22Rv1 (cell line): ENCODE data around the gene DDR1.
A peak's percentile ranks its signal among the peaks of the same experiment; 100 is the strongest.

Source experiments
- H3K27ac ChIP-seq: fragments of 450-650 bp; 2 replicates; pipeline ENCODE4 v1.5.1; 2017
- ZFX ChIP-seq: fragments of 450-650 bp; IDR thresholded peaks from 2 replicates; pipeline ENCODE4 v1.6.1; 2017; ENCODE audit warnings: antibody characterized with exemption, borderline replicate concordance
- TF ChIP-seq, protein P1 (sequence below): fragments of 450-650 bp; IDR thresholded peaks from 2 replicates; pipeline ENCODE4 v1.5.1; 2017; ENCODE audit warnings: mild to moderate bottlenecking

Gene DDR1

DNA sequence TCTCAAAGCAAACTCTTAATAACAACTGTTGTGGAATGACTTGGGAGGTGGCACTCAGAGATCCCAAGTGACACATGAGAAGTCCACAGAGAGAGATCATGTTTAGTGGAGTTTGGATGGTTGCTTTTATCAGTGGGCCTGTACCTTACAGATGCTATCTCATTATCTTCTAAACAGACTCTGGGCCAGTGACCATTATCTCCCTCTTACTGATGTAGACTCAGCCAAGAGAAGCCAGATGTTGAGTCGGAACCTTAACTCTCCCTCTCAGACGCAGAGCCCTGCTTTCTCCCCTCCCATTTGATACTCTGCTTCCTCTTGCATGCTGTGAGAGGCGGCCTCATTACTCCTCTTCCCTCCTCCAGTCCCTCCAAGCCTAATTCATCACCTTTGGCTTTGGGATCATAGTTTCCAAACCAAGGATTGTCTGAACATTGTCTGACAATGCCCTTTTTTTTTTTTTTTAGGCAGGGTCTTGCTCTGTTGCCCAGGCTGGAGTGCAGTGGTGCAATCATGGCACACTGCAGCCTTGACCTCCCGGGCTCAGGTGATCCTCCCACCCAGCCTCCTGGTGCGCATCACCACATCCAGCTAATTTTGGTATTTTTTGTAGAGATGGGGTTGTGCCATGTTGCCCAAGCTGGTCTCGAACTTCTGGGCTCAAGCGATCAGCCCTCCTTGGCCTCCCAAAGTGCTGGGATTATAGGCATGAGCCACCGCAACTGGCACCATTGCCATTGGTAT is 4.5 kb upstream of the DDR1 start:
- H3K27ac ChIP-seq: no peak overlapping the region

GRCh38 chr6:30880698-30881252 is 3.5 kb upstream of the DDR1 start:
- TF ChIP-seq ZFX: no peak
- TF ChIP-seq, protein P1, sequence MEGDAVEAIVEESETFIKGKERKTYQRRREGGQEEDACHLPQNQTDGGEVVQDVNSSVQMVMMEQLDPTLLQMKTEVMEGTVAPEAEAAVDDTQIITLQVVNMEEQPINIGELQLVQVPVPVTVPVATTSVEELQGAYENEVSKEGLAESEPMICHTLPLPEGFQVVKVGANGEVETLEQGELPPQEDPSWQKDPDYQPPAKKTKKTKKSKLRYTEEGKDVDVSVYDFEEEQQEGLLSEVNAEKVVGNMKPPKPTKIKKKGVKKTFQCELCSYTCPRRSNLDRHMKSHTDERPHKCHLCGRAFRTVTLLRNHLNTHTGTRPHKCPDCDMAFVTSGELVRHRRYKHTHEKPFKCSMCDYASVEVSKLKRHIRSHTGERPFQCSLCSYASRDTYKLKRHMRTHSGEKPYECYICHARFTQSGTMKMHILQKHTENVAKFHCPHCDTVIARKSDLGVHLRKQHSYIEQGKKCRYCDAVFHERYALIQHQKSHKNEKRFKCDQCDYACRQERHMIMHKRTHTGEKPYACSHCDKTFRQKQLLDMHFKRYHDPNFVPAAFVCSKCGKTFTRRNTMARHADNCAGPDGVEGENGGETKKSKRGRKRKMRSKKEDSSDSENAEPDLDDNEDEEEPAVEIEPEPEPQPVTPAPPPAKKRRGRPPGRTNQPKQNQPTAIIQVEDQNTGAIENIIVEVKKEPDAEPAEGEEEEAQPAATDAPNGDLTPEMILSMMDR: no peak
- H3K27ac ChIP-seq: no peak overlapping the region

More for the DNA sequence above, 4.5 kb upstream of the DDR1 start:
- TF ChIP-seq ZFX: no peak
- TF ChIP-seq, protein P1: no peak

DNA sequence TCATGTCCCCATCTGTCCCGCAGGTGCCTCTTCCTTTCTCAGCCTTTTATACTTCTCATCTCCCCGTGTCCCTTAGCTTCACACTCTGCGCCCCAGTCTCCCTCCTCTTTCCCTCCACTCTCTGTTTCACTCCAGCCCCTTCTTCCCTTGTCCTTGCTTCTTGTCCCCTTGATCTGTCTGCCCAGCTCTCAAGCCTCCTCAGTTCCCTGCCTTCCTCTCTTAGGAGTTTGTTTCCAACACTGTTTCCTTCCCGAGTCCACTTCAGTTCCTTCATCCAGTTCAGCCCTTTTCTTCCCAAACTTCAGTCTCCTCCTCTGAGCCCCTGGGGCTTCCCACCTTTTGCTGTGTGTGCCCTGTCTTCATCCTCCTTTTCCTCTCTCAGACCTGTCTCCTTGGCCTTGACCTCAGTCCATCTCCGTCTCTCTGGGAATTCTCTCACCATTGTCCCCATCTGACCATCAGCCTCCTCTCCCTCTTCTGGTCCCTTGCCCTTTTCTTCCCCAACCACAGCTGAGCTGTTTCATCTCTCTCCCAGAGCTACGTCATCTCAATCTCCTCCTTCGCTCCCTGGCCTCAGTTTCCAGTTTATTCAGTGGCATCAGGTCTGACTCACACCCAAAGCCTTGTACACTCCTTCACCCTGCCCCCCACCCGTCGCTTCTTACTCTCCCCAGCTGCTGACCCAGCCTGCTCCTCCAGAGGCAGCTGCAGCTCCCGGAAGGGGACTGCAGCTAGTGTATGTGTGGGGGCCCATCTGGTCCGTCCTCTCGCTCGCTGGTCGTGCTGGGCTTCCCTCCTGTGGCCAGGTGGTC is 2.7 kb upstream of the DDR1 start:
- no peak for TF ChIP-seq ZFX
- TF ChIP-seq, protein P1: no peak
- no peak overlapping the region; the same call in 1 of the 2 replicates for H3K27ac ChIP-seq

DNA sequence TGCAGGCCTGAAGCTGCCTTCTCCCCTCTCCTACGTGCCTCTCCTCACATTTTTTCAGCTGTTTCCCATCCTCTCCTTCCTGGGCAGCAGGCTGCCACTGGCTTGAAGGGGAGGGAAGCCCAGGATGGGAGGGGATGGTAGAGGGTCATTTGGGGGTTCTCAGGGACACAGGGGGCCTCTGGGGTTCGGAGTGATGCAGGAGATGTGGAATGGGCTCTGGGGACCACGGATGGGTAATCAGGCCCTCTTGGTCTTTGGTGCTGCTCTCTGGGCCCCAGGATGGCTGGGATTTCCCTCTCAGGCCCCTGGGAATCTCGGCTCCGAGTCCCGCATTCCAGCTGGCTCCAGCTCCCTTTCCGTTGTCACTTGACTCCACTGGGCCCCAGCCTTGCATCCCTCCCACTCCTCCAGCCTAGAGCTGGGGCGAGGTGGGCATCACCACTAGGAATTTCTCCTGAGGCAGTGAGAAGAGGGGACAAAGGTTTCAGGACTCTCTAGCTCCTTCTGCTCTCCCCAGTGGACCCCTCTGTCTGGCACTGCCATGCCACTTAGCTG is 2.0 kb upstream of the DDR1 start:
- no peak for TF ChIP-seq ZFX
- TF ChIP-seq, protein P1: no peak
- peak overlapping the region; percentile 98 for H3K27ac ChIP-seq

- no peak for TF ChIP-seq ZFX
- TF ChIP-seq, protein P1: no peak
- peak overlapping the region; percentile 98 for H3K27ac ChIP-seq
Measured at GRCh38 chr6:30882759-30883684, 1.3 kb upstream of the DDR1 start.

DNA sequence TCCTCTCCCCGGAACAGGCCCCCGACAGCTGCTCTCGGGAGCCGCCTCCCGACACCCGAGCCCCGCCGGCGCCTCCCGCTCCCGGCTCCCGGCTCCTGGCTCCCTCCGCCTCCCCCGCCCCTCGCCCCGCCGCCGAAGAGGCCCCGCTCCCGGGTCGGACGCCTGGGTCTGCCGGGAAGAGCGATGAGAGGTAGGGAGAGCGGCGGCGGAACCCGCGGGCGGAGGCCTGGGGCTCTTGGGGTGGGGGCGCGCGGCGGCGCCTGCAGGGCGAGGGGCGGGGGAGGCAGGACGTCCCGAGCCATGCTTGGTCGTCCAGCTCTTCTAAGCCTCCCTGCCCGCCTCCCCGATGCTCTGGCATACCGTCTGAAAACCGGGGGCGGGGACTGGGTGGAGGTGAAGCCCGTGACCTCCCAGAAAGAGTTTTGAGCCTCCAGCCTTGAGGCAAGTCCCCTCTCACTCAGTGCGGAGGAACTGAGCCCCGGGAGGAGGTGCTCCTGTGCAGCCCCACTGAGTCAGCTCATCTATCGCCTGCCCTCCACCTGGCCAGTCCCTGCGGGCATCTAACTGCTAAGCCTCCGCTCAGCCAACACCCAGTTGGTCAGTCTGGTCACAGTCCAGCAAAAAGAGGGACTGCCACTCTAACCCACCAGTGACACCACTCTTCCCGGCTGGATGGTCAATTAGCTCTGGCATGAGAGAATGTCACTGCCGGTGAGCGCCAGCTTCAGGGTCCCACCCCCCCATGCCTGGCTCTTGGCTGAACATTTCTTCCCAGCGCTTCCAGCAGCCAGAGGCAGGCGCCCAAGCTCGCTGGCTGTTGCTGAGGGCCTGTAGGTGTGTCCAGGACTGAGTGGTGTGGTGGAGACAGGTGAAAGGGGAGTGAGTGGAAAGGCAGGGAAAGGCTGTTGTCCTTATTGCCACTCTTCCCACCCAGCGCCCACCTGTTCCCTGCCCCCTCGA is 482 bp downstream of the DDR1 start:
- peak overlapping the region; percentile 98 for H3K27ac ChIP-seq
- TF ChIP-seq ZFX: no peak
- TF ChIP-seq, protein P1: no peak
